HepG2 (cell line): ENCODE results near the gene NYAP1. TPM values are rescaled to one million over a fixed set of nuclear protein-coding genes. Genes with fewer than 3 reads are reported as not detected.

Experiments
- ATF7-NPFF ChIP-seq: sonication (generic); formaldehyde crosslinking; IDR thresholded peaks from 2 replicates; pipeline ENCODE4 v1.8.1; 2023; ENCODE audit warnings: mild to moderate bottlenecking, low read depth, missing genetic modification reagents, moderate library complexity
- EP300 ChIP-seq, 3 experiments: sonication (generic) in 1 of 3; formaldehyde crosslinking in 1 of 3; IDR thresholded peaks; 2 replicates each; pipeline versions ENCODE4 v1.5.1 to v1.6.1; 2011 to 2020; ENCODE audit warnings: low read depth in 2 of 3, low read length in 2 of 3, borderline replicate concordance in 1 of 3, improper control_type of control experiment in 1 of 3, mild to moderate bottlenecking in 1 of 3, missing genetic modification reagents in 1 of 3, moderate library complexity in 1 of 3
- FOXC1 ChIP-seq: sonication (generic); formaldehyde crosslinking; IDR thresholded peaks from 2 replicates; pipeline ENCODE4 v1.8.0; 2022; ENCODE audit warnings: mild to moderate bottlenecking, missing genetic modification reagents, borderline replicate concordance
- HDAC1 ChIP-seq: sonication (generic); formaldehyde crosslinking; IDR thresholded peaks from 2 replicates; pipeline ENCODE4 v1.5.1; 2020; ENCODE audit warnings: mild to moderate bottlenecking, missing genetic modification reagents
- KAT2B ChIP-seq: fragments of 150-350 bp; IDR thresholded peaks from 2 replicates; pipeline ENCODE4 v1.6.1; 2014; ENCODE audit warnings: low read depth, low read length, borderline replicate concordance
- MYPOP ChIP-seq: sonication (generic); formaldehyde crosslinking; IDR thresholded peaks from 2 replicates; pipeline ENCODE4 v1.8.1; 2023; ENCODE audit warnings: mild to moderate bottlenecking, moderate library complexity, missing genetic modification reagents
- NFATC3 ChIP-seq: sonication (generic); formaldehyde crosslinking; IDR thresholded peaks from 2 replicates; pipeline ENCODE4 v1.5.1; 2020; ENCODE audit warnings: mild to moderate bottlenecking, missing genetic modification reagents
- POLR2A ChIP-seq, 2 experiments: IDR thresholded peaks; 2 replicates each; pipeline ENCODE4 v1.6.1; 2011; ENCODE audit warnings: low read depth in 2 of 2, low read length in 2 of 2, mild to moderate bottlenecking in 1 of 2, moderate library complexity in 1 of 2; ENCODE audit not compliant: insufficient read depth in 1 of 2
- SALL1 ChIP-seq: sonication (generic); formaldehyde crosslinking; IDR thresholded peaks from 2 replicates; pipeline ENCODE4 v1.8.0; 2022; ENCODE audit warnings: mild to moderate bottlenecking, missing genetic modification reagents
- SP140L ChIP-seq: sonication (generic); formaldehyde crosslinking; IDR thresholded peaks from 2 replicates; pipeline ENCODE4 v1.4.0; 2020; ENCODE audit warnings: missing genetic modification reagents, borderline replicate concordance
- ZBTB25 ChIP-seq: IDR thresholded peaks from 2 replicates; pipeline ENCODE4 v1.6.1; 2018; ENCODE audit warnings: missing genetic modification reagents
- ZKSCAN8 ChIP-seq: IDR thresholded peaks from 2 replicates; pipeline ENCODE4 v1.6.1; 2016; ENCODE audit warnings: borderline replicate concordance, missing genetic modification reagents, missing compliant biosample characterization
- polyA plus RNA-seq, 8 experiments: library from polyadenylated mRNA; depleted of rRNA in 3 of 8; stranded (reverse) in 7 of 8; unstranded in 1 of 8; fragments of >200 nt; fragmentation: Illumina TruSeq in 4 of 8; extraction: Trizol in 4 of 8; gene quantifications; 2 replicates each; pipeline versions ENCODE4 v1.2.1 to v1.2.3, GENCODE V29; 2011 to 2016; ENCODE audit warnings: low read depth in 4 of 8, missing spikeins in 1 of 8, mixed read lengths in 1 of 8; ENCODE audit not compliant: insufficient read depth in 1 of 8
- total RNA-seq, 5 experiments: library from RNA; depleted of rRNA; stranded (reverse); fragments of >200 nt; fragmentation: Illumina TruSeq; extraction: Trizol; gene quantifications; 2 replicates each; pipeline ENCODE4 v1.2.3, GENCODE V29; 2016; ENCODE audit warnings: low read depth in 1 of 5
- TF ChIP-seq, protein P1 (sequence below), 2 experiments: sonication (generic) in 1 of 2; formaldehyde crosslinking in 1 of 2; IDR thresholded peaks; 2 replicates each; pipeline versions ENCODE4 v1.5.1 to v1.6.1; 2011 to 2020; ENCODE audit warnings: borderline replicate concordance in 1 of 2, low read depth in 1 of 2, low read length in 1 of 2, mild to moderate bottlenecking in 1 of 2, missing genetic modification reagents in 1 of 2, moderate library complexity in 1 of 2
- TF ChIP-seq, protein P2 (sequence below): sonication (generic); formaldehyde crosslinking; IDR thresholded peaks from 2 replicates; pipeline ENCODE4 v1.8.1; 2023; ENCODE audit warnings: mild to moderate bottlenecking, missing genetic modification reagents
- TF ChIP-seq, protein P3 (sequence below): sonication (generic); formaldehyde crosslinking; IDR thresholded peaks from 2 replicates; pipeline ENCODE4 v1.8.1; 2023; ENCODE audit warnings: missing genetic modification reagents, mild to moderate bottlenecking, borderline replicate concordance

The NYAP1 gene
- total and polyA plus RNA-seq, 2 of the 13 experiments (the other 11 are each of a cell fraction or from before 2014, with no cell fraction given) = 0.15 to 0.46 TPM

DNA sequence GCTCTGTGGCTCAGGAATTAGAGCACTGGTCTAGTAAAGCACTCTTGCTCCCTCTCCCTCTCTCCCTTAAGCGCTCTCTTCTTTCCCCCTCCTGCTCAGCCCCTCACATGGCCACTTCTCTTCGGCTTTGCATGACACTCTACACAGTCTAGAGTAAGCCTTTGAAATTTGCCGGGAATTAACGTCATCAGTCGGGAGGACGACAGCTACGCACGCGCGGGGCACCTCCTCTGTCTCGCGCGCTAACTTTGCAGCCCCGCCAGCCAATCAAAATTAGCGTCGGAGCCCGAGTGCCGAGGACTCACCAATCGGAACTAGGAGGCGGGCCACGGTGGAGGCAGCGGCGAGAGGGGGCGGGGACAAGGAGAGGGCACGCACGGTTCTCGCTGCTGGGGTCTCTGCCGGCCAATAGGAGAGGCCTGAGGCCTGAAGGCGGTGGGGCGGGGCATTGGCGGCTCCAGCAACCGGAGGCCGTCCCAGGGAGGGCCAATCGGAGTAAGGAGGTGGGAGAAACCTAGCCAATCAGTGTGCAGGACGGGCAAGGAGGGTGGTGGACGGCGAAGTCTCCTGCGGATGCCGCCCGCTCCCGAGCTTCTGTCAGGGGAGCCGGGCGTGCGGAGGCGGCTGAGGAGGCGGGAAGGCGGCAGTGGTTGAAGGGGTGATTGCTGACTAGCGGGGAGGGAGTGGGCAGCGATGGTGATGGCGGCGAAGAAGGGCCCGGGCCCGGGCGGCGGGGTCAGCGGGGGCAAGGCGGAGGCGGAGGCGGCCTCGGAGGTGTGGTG lies 55.1 kb downstream of the NYAP1 start, which contains the start of gene AGFG2 (continued):
- TF ChIP-seq, protein P1, sequence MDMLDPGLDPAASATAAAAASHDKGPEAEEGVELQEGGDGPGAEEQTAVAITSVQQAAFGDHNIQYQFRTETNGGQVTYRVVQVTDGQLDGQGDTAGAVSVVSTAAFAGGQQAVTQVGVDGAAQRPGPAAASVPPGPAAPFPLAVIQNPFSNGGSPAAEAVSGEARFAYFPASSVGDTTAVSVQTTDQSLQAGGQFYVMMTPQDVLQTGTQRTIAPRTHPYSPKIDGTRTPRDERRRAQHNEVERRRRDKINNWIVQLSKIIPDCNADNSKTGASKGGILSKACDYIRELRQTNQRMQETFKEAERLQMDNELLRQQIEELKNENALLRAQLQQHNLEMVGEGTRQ (IDR thresholded peaks at IDR 0.05; ENCODE audit: low read depth, low read length) = no peak
- TF ChIP-seq, protein P1 (CRISPR knock-in tag; IDR thresholded peaks at IDR 0.05; ENCODE audit: borderline replicate concordance) = peak; percentile 41; the same call in 1 of the 2 replicates
- TF ChIP-seq NFATC3 (CRISPR knock-in tag) (no peak; the same call in 1 of the 2 replicates), EP300 (IDR thresholded peaks at IDR 0.05; ENCODE audit: low read depth in 2 of 2, low read length in 2 of 2) (no peak), EP300 (CRISPR knock-in tag; IDR thresholded peaks at IDR 0.05; ENCODE audit: borderline replicate concordance) (peak; percentile 35; the same call in 1 of the 2 replicates), ZKSCAN8 (CRISPR knock-in tag) (no peak), SP140L (no peak), FOXC1 (CRISPR knock-in tag) (peak; percentile 79), KAT2B (no peak), HDAC1 (CRISPR knock-in tag) (peak; percentile 90), MYPOP (CRISPR knock-in tag) (peak; percentile 93; the same call in 1 of the 2 replicates), ZBTB25 (CRISPR knock-in tag) (no peak), ATF7-NPFF (peak; percentile 73), POLR2A (IDR thresholded peaks at IDR 0.05; ENCODE audit: insufficient read depth in 1 of 2, low read depth in 2 of 2, low read length in 2 of 2) (peak in 1 of 2 experiments; percentile 93; a peak in 3 of 4 replicates), SALL1 (CRISPR knock-in tag) (peak; percentile 68; the same call in 1 of the 2 replicates)
- TF ChIP-seq, protein P2, sequence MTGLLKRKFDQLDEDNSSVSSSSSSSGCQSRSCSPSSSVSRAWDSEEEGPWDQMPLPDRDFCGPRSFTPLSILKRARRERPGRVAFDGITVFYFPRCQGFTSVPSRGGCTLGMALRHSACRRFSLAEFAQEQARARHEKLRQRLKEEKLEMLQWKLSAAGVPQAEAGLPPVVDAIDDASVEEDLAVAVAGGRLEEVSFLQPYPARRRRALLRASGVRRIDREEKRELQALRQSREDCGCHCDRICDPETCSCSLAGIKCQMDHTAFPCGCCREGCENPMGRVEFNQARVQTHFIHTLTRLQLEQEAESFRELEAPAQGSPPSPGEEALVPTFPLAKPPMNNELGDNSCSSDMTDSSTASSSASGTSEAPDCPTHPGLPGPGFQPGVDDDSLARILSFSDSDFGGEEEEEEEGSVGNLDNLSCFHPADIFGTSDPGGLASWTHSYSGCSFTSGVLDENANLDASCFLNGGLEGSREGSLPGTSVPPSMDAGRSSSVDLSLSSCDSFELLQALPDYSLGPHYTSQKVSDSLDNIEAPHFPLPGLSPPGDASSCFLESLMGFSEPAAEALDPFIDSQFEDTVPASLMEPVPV (CRISPR knock-in tag) = no peak
- TF ChIP-seq, protein P3, sequence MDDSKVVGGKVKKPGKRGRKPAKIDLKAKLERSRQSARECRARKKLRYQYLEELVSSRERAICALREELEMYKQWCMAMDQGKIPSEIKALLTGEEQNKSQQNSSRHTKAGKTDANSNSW (CRISPR knock-in tag) = no peak
